Adrenal gland (tissue), 12 donors: ENCODE measurements around the gene LRCH1. TPM values are rescaled to one million over a fixed set of nuclear protein-coding genes. Genes with fewer than 3 reads are reported as not detected.

Source experiments
- DNase-seq, 7 donors: peaks; one replicate each; pipeline ENCODE4 v3.0.0-alpha.2; 2019 to 2020
- H3K27ac ChIP-seq, 5 donors: fragments of 200-600 bp; sonication (generic) in 4 of 5; 1 replicate in 3 of 5; 2 replicates in 2 of 5; pipeline versions ENCODE4 v1.5.1 to v1.8.0; 2016 to 2020; ENCODE audit warnings: mild to moderate bottlenecking in 1 of 5
- H3K27me3 ChIP-seq: fragments of 200-600 bp; 2 replicates; pipeline ENCODE4 v1.8.0; 2021
- H3K36me3 ChIP-seq, 2 donors: fragments of 200-600 bp; replicated peaks in 1 of 2; 1 replicate in 1 of 2; 2 replicates in 1 of 2; pipeline versions ENCODE4 v1.5.1 to v1.8.0; 2018 to 2022
- H3K4me1 ChIP-seq, 2 donors: fragments of 200-600 bp; replicated peaks in 1 of 2; 1 replicate in 1 of 2; 2 replicates in 1 of 2; pipeline versions ENCODE4 v1.5.1 to v1.8.0; 2018 to 2021
- H3K4me3 ChIP-seq, 4 donors: fragments of 200-600 bp; sonication (generic) in 3 of 4; one replicate each; pipeline ENCODE4 v1.5.1; 2016 to 2018
- H3K9me3 ChIP-seq, 3 donors: fragments of 200-600 bp; sonication (generic) in 1 of 3; replicated peaks in 1 of 3; 1 replicate in 2 of 3; 2 replicates in 1 of 3; pipeline versions ENCODE4 v1.5.1 to v1.8.0; 2016 to 2021
- POLR2A ChIP-seq, 2 donors: fragments of 450-650 bp; IDR thresholded peaks; one replicate each; pipeline ENCODE4 v1.6.1; 2017; ENCODE audit warnings: antibody characterized with exemption in 2 of 2, mild to moderate bottlenecking in 2 of 2, moderate library complexity in 1 of 2
- WGBS, 4 donors: extraction: QIAGEN DNeasy Blood & Tissue Kit in 2 of 4; methylation state at CpG; one replicate each; pipeline versions ENCODE4 v1.1.5 to v1.1.7; 2013 to 2017; 5-methylcytosine and 5-hydroxymethylcytosine counted together
- intact Hi-C, 2 donors: fragments of 100-400 bp; cut with DNase I; formaldehyde crosslinking; loops; one replicate each; pipeline versions ENCODE4 v1.14.1 to v1.15.0; 2022 to 2023
- polyA plus RNA-seq, 3 donors: library from polyadenylated mRNA; stranded (reverse); fragments of 200-250 nt in 2 of 3; fragments of 350-450 nt in 1 of 3; fragmentation: Illumina TruSeq in 1 of 3; extraction: RNeasy Lipid Tissue Mini Kit (QIAGEN cat#74804) in 1 of 3; gene quantifications; one replicate each; pipeline ENCODE4 v1.2.3, GENCODE V29; 2013 to 2014
- total RNA-seq, 9 donors: library from RNA; depleted of rRNA in 4 of 9; stranded (reverse); fragments of >200 nt in 4 of 9; fragments of 120-200 nt in 1 of 9; fragmentation: NEBNext Ultra II Directional in 1 of 9; extraction: Animal tissue kit (Norgen Biotek cat#: 25700) in 1 of 9; gene quantifications; one replicate each; pipeline versions ENCODE4 v1.1.0 to v1.2.4, GENCODE V29; 2013 to 2023
- TF ChIP-seq, protein P1 (sequence below), 6 experiments: fragments of 450-650 bp in 4 of 6; fragments of 200-600 bp in 2 of 6; sonication (generic) in 1 of 6; IDR thresholded peaks; 1 replicate in 5 of 6; 2 replicates in 1 of 6; pipeline versions ENCODE4 v1.5.1 to v1.8.0; 2016 to 2021; ENCODE audit warnings: antibody characterized with exemption in 6 of 6, mild to moderate bottlenecking in 2 of 6, moderate library complexity in 1 of 6
- donor health status: healthy with polysubstance abuse.
- donor health status: Bipolar disorder and iron deficiency.
- donor health status: DM: yes; HTN: yes; CAD: no.
- donor health status: DM: no; HTN: no; CAD: no.
- donor health status: DM: no; HTN: no; CAD: no.
- donor health status: DM: yes; HTN: yes; CAD: no.

LRCH1 gene
- total and polyA plus RNA-seq, 12 donors = 2.8 to 13.6 (median 8.4) TPM

DNA sequence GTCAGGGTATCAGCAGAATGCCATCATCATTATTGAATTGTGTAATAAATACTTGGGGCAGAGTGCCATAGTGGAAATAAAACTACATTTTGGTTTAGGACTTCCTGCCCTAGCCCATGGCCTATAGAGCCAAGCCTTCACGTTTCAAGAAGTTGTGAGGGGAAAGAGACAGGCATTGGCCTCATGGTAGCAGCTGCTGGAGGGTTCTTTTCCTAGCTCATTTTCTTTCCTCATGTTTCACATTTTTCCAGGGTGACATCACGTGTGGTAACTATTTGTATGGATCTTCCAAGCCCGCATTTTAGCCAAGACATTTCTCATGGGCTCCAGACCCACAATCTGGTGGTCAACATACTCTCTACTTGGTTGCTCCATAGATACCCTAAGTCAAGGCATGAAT lies 80.4 kb downstream of the LRCH1 start:
- TF ChIP-seq, protein P1, sequence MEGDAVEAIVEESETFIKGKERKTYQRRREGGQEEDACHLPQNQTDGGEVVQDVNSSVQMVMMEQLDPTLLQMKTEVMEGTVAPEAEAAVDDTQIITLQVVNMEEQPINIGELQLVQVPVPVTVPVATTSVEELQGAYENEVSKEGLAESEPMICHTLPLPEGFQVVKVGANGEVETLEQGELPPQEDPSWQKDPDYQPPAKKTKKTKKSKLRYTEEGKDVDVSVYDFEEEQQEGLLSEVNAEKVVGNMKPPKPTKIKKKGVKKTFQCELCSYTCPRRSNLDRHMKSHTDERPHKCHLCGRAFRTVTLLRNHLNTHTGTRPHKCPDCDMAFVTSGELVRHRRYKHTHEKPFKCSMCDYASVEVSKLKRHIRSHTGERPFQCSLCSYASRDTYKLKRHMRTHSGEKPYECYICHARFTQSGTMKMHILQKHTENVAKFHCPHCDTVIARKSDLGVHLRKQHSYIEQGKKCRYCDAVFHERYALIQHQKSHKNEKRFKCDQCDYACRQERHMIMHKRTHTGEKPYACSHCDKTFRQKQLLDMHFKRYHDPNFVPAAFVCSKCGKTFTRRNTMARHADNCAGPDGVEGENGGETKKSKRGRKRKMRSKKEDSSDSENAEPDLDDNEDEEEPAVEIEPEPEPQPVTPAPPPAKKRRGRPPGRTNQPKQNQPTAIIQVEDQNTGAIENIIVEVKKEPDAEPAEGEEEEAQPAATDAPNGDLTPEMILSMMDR (IDR thresholded peaks at IDR 0.05) = no peak
- no peak for TF ChIP-seq POLR2A (IDR thresholded peaks at IDR 0.05)
- peaks cover 0 to 32% of the 10 kb centered on the region in 2 donors for H3K4me1 ChIP-seq
- H3K27me3 ChIP-seq = no peaks in the 10 kb centered on the region
- no peaks in the 10 kb centered on the region for H3K9me3 ChIP-seq
- H3K4me3 ChIP-seq = no peak overlapping the region
- no peaks in the 10 kb centered on the region for H3K36me3 ChIP-seq
- WGBS, 4 donors = 69 to 81% (median 76%) methylated on average over 3 of the region's 3 CpGs
- no peak overlapping the region for H3K27ac ChIP-seq
- DNase-seq = no peak
- intact Hi-C loops = no loop called here

DNA sequence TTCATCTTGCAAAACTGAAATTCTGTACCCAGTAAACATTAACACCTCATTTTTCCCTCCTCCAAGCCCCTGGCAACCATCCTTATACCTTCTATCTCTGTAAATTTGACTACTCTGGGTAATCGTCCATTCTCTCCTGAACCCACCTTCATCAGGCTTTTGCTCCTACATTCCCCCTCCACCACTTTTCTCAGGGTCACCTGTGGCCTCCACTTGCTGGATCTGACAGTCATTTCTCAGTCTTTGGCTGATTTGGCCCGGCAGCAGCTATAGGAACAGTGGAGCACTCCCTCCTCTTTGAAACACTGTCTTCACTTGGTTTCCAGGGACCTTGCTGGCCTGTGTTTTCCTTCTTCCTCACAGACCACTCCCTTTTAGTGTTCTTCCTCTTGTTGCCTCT lies 83.5 kb downstream of the LRCH1 start:
- H3K4me1 ChIP-seq = peaks cover 0 to 26% of the 10 kb centered on the region in 2 donors
- TF ChIP-seq, protein P1 (IDR thresholded peaks at IDR 0.05) = no peak
- no peak for TF ChIP-seq POLR2A (IDR thresholded peaks at IDR 0.05)
- no peak for DNase-seq
- intact Hi-C loops = no loop called here
- H3K9me3 ChIP-seq = no peaks in the 10 kb centered on the region
- H3K36me3 ChIP-seq = no peaks in the 10 kb centered on the region
- H3K4me3 ChIP-seq = no peak overlapping the region
- no peak overlapping the region for H3K27ac ChIP-seq
- 43 to 63% (median 52%) methylated on average over 2 of the region's 2 CpGs for WGBS, 4 donors
- H3K27me3 ChIP-seq = no peaks in the 10 kb centered on the region

DNA sequence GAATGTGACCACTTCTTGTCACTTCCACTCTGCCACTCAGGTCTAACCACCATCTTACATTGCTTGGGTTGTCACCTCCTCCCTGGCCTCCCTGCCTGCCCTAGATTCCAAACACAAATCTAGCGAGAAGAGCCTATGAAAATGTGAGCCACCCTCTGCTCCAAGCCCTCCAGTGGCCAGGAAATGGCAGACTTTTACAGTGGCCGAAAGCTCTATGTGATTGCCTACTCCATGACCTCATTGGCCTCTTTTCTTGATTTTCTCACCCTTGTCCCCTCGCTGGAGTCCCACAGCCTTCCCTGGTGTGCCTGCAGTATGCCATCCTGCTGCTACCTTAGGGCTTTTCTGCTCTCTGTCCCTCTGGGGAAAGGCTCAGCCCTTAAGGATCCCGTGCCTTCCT lies 84.2 kb downstream of the LRCH1 start:
- H3K9me3 ChIP-seq = no peaks in the 10 kb centered on the region
- H3K27ac ChIP-seq = no peak overlapping the region
- no peak for TF ChIP-seq POLR2A (IDR thresholded peaks at IDR 0.05)
- TF ChIP-seq, protein P1 (IDR thresholded peaks at IDR 0.05) = no peak
- no peak overlapping the region for H3K4me3 ChIP-seq
- no peaks in the 10 kb centered on the region for H3K27me3 ChIP-seq
- H3K36me3 ChIP-seq = no peaks in the 10 kb centered on the region
- H3K4me1 ChIP-seq = peaks cover 0 to 31% of the 10 kb centered on the region in 2 donors
- WGBS, 4 donors = 95 to 99% (median 98%) methylated on average over 4 of the region's 4 CpGs
- no peak for DNase-seq
- intact Hi-C loops = no loop called here

DNA sequence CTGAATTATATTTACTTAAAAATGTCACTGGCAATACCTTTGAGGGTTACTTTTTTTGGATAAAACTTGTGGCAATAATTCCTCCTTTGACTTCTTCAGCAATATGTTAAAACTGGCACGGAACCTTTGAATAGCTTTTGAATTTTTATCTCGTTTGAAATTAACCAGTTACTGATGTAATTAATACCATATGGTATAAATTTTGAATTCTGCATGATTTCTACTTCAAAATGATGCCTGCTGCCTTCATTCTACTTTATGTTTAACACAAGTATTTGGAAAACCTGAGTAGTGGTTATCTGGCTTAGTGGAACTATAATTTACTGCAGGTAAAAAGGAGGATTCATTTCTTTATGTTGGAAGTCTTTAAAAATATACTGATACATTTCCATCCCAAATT lies 85.3 kb downstream of the LRCH1 start:
- WGBS, 4 donors = 75 to 89% (median 79%) methylated on average over 2 of the region's 2 CpGs
- Histone ChIP-seq H3K9me3 (no peaks in the 10 kb centered on the region), H3K4me1 (peaks cover 0 to 35% of the 10 kb centered on the region in 2 donors), H3K4me3 (no peak overlapping the region), H3K27me3 (no peaks in the 10 kb centered on the region), H3K27ac (no peak overlapping the region), H3K36me3 (no peaks in the 10 kb centered on the region)
- intact Hi-C loops = no loop called here
- DNase-seq = no peak
- no peak for TF ChIP-seq POLR2A (IDR thresholded peaks at IDR 0.05)
- TF ChIP-seq, protein P1 (IDR thresholded peaks at IDR 0.05) = no peak
